Uterus (tissue), 2 donors: ENCODE measurements around the gene FBLIM1.

Experiments
- POLR2A ChIP-seq, 2 donors: fragments of 450-650 bp; IDR thresholded peaks; one replicate each; pipeline ENCODE4 v1.6.1; 2016; ENCODE audit warnings: antibody characterized with exemption in 2 of 2, mild to moderate bottlenecking in 1 of 2, moderate library complexity in 1 of 2
- TF ChIP-seq, protein P1 (sequence below), 4 experiments: fragments of 200-600 bp in 2 of 4; fragments of 450-650 bp in 2 of 4; sonication (generic) in 2 of 4; IDR thresholded peaks; one replicate each; pipeline ENCODE4 v1.5.1; 2016 to 2019; ENCODE audit warnings: antibody characterized with exemption in 4 of 4, mild to moderate bottlenecking in 2 of 4, moderate library complexity in 1 of 4

DNA sequence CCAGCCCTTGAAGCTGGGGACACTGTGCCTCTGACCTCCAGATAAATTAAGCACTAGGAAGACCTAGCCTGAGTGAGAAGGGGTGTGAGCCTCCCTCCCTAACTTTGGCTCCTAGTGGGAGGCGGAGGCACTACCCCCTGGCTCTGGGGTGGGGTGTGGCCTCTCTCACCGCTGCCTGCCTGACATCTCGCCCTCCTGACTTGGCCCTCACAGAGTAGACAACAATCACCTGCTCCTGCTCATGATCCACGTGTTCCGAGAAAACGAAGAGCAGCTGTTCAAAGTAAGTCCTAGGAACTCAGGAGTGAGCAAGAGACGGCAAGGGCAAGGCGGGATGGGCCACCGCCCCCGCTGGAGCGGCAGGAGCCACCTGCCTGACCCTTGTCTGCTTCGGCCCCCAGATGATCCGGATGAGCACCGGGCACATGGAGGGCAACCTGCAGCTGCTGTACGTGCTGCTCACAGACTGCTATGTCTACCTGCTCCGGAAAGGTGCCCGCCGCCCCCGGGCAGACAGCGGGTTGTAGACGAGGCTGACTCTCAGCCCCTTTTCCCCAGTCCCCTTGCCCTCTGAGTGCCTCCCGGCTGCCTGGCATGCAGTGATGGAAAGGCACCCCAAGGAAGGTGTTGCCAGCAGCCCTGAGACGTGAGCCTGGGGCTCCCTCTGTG is 30.6 kb upstream of the FBLIM1 start:
- TF ChIP-seq, protein P1, sequence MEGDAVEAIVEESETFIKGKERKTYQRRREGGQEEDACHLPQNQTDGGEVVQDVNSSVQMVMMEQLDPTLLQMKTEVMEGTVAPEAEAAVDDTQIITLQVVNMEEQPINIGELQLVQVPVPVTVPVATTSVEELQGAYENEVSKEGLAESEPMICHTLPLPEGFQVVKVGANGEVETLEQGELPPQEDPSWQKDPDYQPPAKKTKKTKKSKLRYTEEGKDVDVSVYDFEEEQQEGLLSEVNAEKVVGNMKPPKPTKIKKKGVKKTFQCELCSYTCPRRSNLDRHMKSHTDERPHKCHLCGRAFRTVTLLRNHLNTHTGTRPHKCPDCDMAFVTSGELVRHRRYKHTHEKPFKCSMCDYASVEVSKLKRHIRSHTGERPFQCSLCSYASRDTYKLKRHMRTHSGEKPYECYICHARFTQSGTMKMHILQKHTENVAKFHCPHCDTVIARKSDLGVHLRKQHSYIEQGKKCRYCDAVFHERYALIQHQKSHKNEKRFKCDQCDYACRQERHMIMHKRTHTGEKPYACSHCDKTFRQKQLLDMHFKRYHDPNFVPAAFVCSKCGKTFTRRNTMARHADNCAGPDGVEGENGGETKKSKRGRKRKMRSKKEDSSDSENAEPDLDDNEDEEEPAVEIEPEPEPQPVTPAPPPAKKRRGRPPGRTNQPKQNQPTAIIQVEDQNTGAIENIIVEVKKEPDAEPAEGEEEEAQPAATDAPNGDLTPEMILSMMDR (IDR thresholded peaks at IDR 0.05): no peak
- TF ChIP-seq POLR2A (IDR thresholded peaks at IDR 0.05): no peak
